VCaP (cell line): ENCODE measurements around the gene LCP2.
"Not testable (repeated sequence)": the region's sequence is repeated elsewhere in the genome, so short reads cannot be mapped to it uniquely, and the experiment has no call there.

Experiments used
- H3K27ac ChIP-seq: fragments of 450-650 bp; 2 replicates; pipeline ENCODE4 v1.5.1; 2017
- TF ChIP-seq, protein P1 (sequence below): fragments of 450-650 bp; conservative IDR thresholded peaks from 2 replicates; pipeline ENCODE4 v1.5.1; 2017; ENCODE audit warnings: mild to moderate bottlenecking, moderate library complexity

Gene LCP2

GRCh38 chr5:170252720-170253350 is 44.7 kb downstream of the LCP2 start:
- peak overlapping the region; percentile 44; the same call in 1 of the 2 replicates for H3K27ac ChIP-seq
- TF ChIP-seq, protein P1, sequence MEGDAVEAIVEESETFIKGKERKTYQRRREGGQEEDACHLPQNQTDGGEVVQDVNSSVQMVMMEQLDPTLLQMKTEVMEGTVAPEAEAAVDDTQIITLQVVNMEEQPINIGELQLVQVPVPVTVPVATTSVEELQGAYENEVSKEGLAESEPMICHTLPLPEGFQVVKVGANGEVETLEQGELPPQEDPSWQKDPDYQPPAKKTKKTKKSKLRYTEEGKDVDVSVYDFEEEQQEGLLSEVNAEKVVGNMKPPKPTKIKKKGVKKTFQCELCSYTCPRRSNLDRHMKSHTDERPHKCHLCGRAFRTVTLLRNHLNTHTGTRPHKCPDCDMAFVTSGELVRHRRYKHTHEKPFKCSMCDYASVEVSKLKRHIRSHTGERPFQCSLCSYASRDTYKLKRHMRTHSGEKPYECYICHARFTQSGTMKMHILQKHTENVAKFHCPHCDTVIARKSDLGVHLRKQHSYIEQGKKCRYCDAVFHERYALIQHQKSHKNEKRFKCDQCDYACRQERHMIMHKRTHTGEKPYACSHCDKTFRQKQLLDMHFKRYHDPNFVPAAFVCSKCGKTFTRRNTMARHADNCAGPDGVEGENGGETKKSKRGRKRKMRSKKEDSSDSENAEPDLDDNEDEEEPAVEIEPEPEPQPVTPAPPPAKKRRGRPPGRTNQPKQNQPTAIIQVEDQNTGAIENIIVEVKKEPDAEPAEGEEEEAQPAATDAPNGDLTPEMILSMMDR: no peak

GRCh38 chr5:170252109-170252508 is 45.5 kb downstream of the LCP2 start:
- TF ChIP-seq, protein P1: no peak
- H3K27ac ChIP-seq: peak overlapping the region; percentile 44

- H3K27ac ChIP-seq: peak overlapping the region; percentile 44
- TF ChIP-seq, protein P1: no peak
Measured at GRCh38 chr5:170251462-170251861, 46.1 kb downstream of the LCP2 start.

GRCh38 chr5:170250810-170251317 is 46.7 kb downstream of the LCP2 start:
- TF ChIP-seq, protein P1: no peak

DNA sequence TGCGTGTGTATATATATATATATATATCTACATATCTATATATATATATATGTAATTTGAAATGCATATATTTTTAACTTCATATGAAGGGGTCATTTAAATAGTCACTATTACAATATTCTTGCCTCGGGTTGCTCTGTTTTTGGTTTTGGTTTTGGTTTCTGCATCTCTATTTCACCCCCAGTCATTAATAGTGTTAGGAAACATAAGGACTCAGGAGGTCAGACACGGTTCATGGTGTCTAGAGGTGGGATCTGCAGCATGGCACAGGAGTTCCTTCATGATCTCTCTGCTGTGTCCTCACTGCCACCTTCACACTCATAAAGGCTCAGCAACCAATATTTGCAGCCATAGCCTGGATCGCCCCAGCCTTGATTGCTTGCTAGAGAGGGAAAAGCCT is 48.2 kb downstream of the LCP2 start:
- no peak overlapping the region for H3K27ac ChIP-seq
- TF ChIP-seq, protein P1: no peak

More at GRCh38 chr5:170250810-170251317, 46.7 kb downstream of the LCP2 start:
- peak overlapping the region; percentile 44 for H3K27ac ChIP-seq

DNA sequence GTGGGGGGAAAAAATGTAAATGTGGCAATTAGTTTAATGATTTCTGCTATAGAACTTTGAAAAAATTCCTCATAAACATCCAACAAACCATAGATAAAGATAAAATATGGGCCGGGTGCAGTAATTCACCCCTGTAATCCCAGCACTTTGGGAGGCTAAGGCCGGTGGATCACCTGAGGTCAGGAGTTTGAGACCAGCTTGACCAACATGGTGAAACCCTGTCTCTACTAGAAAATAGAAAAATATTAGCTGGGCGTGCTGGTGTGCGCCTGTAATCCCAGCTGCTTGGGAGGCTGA is 48.7 kb downstream of the LCP2 start:
- H3K27ac ChIP-seq: not testable (repeated sequence)

GRCh38 chr5:170248172-170248930 is 49.2 kb downstream of the LCP2 start:
- TF ChIP-seq, protein P1: no peak
- no peak overlapping the region for H3K27ac ChIP-seq

GRCh38 chr5:170247363-170247762 is 50.2 kb downstream of the LCP2 start:
- no peak overlapping the region for H3K27ac ChIP-seq

More at GRCh38 chr5:170247363-170247762, 50.2 kb downstream of the LCP2 start:
- TF ChIP-seq, protein P1: no peak
